HG02943 (cell line): Measurements from ENCODE around the gene RPL18A.

Source experiments
- ATAC-seq: cut with Tn5 transposase; IDR thresholded peaks from one replicate; pipeline ENCODE4 v1.9.1; 2021; ENCODE audit warnings: mild to moderate bottlenecking, low read depth, moderate library complexity; ENCODE audit not compliant: unreplicated experiment

RPL18A gene

GRCh38 chr19:17893766-17894165 lies 34.1 kb downstream of the RPL18A start:
- ATAC-seq: no peak

GRCh38 chr19:17902701-17903100 lies 43.0 kb downstream of the RPL18A start:
- ATAC-seq: no peak

- no peak for ATAC-seq
These were observed 48.5 kb downstream of the RPL18A start for GRCh38 chr19:17908244-17908643.

GRCh38 chr19:17909003-17909732 lies 49.5 kb downstream of the RPL18A start:
- ATAC-seq: no peak

GRCh38 chr19:17910791-17911360 lies 51.2 kb downstream of the RPL18A start:
- ATAC-seq: no peak
